Endothelial cell of umbilical vein (primary cell): ENCODE results near the gene RALGPS2. TPM values are rescaled to one million over a fixed set of nuclear protein-coding genes. Genes with fewer than 3 reads are reported as not detected.

Experiments used
- BruUV-seq: library from RNA; stranded (reverse); fragments of 400-500 nt; replicated peaks from 2 replicates; lab custom pipeline; 2021; lab: Mats Ljungman, UMichigan
- CTCF ChIA-PET: fragments of 300-600, 350-600 bp; sonication (Branson Sonifier 250); formaldehyde crosslinking; loops from one replicate; lab custom pipeline; 2021; ENCODE audit warnings: antibody characterized with exemption, inconsistent platforms; lab: Charles Lee
- POLR2A ChIA-PET: fragments of 300-600, 350-600 bp; sonication (Branson Sonifier 250); formaldehyde crosslinking; loops from one replicate; lab custom pipeline; 2021; ENCODE audit warnings: antibody characterized with exemption, inconsistent platforms; lab: Charles Lee
- DNase-seq: peaks from one replicate; pipeline ENCODE4 v3.0.0-alpha.2; 2011; ENCODE audit warnings: low read depth, low spot score
- FAIRE-seq: peaks from 2 replicates; lab custom pipeline; 2011; peaks lifted over from hg19 to GRCh38; lab: Jason Lieb, UNC
- H2AFZ ChIP-seq: 2 replicates; pipeline ENCODE4 v1.6.0; 2012; ENCODE audit warnings: low read depth, low read length, control low read depth, inconsistent platforms
- H3K27ac ChIP-seq: 2 replicates; pipeline ENCODE4 v1.5.1; 2011; ENCODE audit warnings: low read depth, mild to moderate bottlenecking, control low read depth, low read length, moderate library complexity; ENCODE audit not compliant: insufficient read depth
- H3K27me3 ChIP-seq, 2 experiments: 2 replicates each; pipeline versions ENCODE4 v1.6.0 to v1.6.1; 2011; ENCODE audit warnings: low read length in 2 of 2, mixed read lengths in 1 of 2; ENCODE audit not compliant: control insufficient read depth in 2 of 2, insufficient read depth in 2 of 2
- H3K36me3 ChIP-seq, 2 experiments: 2 replicates in 1 of 2; 3 replicates in 1 of 2; pipeline ENCODE4 v1.5.1; 2011; ENCODE audit warnings: low read length in 2 of 2, mild to moderate bottlenecking in 1 of 2, moderate library complexity in 1 of 2; ENCODE audit not compliant: control insufficient read depth in 2 of 2, insufficient read depth in 2 of 2; ENCODE audit errors: extremely low read depth in 1 of 2
- H3K4me1 ChIP-seq: 3 replicates; pipeline ENCODE4 v1.5.1; 2011; ENCODE audit warnings: mild to moderate bottlenecking, low read length; ENCODE audit not compliant: control insufficient read depth, insufficient read depth; ENCODE audit errors: extremely low read depth
- H3K4me2 ChIP-seq: 2 replicates; pipeline ENCODE4 v1.6.1; 2011; ENCODE audit warnings: low read length, control low read depth, mixed read lengths; ENCODE audit not compliant: insufficient read depth
- H3K4me3 ChIP-seq, 3 experiments: fragments of 200-600 bp in 1 of 3; sonication (generic), shearing (Covaris generic) in 1 of 3; replicated peaks in 1 of 3; 2 replicates each; pipeline ENCODE4 v1.5.1; 2011 to 2016; ENCODE audit warnings: control low read depth in 3 of 3, low read length in 3 of 3, mild to moderate bottlenecking in 2 of 3, inconsistent platforms in 1 of 3, low read depth in 1 of 3, moderate library complexity in 1 of 3; ENCODE audit not compliant: insufficient read depth in 1 of 3
- H3K79me2 ChIP-seq: 2 replicates; pipeline ENCODE4 v1.6.0; 2012; ENCODE audit warnings: low read length, inconsistent platforms; ENCODE audit not compliant: control insufficient read depth, insufficient read depth
- H3K9ac ChIP-seq: replicated peaks from 2 replicates; pipeline ENCODE3; 2011; ENCODE audit warnings: low read length, control low read depth; ENCODE audit not compliant: insufficient read depth; ENCODE audit errors: extremely low read depth
- H3K9me1 ChIP-seq: replicated peaks from 3 replicates; pipeline ENCODE4 v1.6.0; 2011; ENCODE audit warnings: mild to moderate bottlenecking, low read length; ENCODE audit not compliant: control insufficient read depth, insufficient read depth; ENCODE audit errors: extremely low read depth
- H3K9me3 ChIP-seq: replicated peaks from 2 replicates; pipeline ENCODE4 v1.5.1; 2012; ENCODE audit warnings: low read length, inconsistent platforms; ENCODE audit not compliant: control insufficient read depth, insufficient read depth
- H4K20me1 ChIP-seq: replicated peaks from 2 replicates; pipeline ENCODE3; 2011; ENCODE audit warnings: mild to moderate bottlenecking, low read length; ENCODE audit not compliant: control insufficient read depth, insufficient read depth; ENCODE audit errors: extremely low read depth
- EZH2 ChIP-seq: IDR thresholded peaks from 2 replicates; pipeline ENCODE4 v1.6.1; 2012; ENCODE audit warnings: borderline replicate concordance, low read depth, mild to moderate bottlenecking, moderate library complexity, low read length, inconsistent platforms; ENCODE audit not compliant: severe bottlenecking
- FOS ChIP-seq: IDR thresholded peaks from 2 replicates; pipeline ENCODE4 v1.6.1; 2011; ENCODE audit warnings: mild to moderate bottlenecking, low read length, moderate library complexity, borderline replicate concordance; ENCODE audit not compliant: insufficient read depth
- GATA2 ChIP-seq: IDR thresholded peaks from 2 replicates; pipeline ENCODE4 v1.7.0; 2011; ENCODE audit warnings: low read depth, mild to moderate bottlenecking, moderate library complexity, mixed read lengths, low read length; ENCODE audit not compliant: insufficient read length, insufficient read depth
- MAX ChIP-seq: IDR thresholded peaks from 2 replicates; pipeline ENCODE4 v1.6.1; 2011; ENCODE audit not compliant: insufficient read depth, insufficient read length
- POLR2A ChIP-seq: IDR thresholded peaks from 2 replicates; pipeline ENCODE4 v1.6.1; 2012; ENCODE audit warnings: low read depth, mild to moderate bottlenecking, control low read depth, low read length
- dilution Hi-C: fragments of 300-500 bp; cut with MboI; formaldehyde crosslinking; loops from one replicate; pipeline ENCODE4 v1.15.0; 2019; ENCODE audit warnings: low sequenced_read_pairs; ENCODE audit not compliant: extremely low pct_ligation_motif_present
- intact Hi-C: fragments of 100-400 bp; cut with micrococcal nuclease; formaldehyde crosslinking; loops from one replicate; pipeline ENCODE4 v1.10.0; 2022
- polyA plus RNA-seq, 4 experiments: library from polyadenylated mRNA; depleted of rRNA in 3 of 4; stranded (reverse) in 3 of 4; unstranded in 1 of 4; fragments of >200 nt; gene quantifications; 2 replicates each; pipeline versions ENCODE4 v1.2.1 to v1.2.3, GENCODE V29; 2011 to 2012; ENCODE audit warnings: missing spikeins in 1 of 4
- total RNA-seq: library from RNA; stranded (reverse); gene quantifications from 2 replicates; pipeline ENCODE4 v1.2.3, GENCODE V29; 2021
- TF ChIP-seq, protein P1 (sequence below), 2 donors: IDR thresholded peaks; 1 replicate in 1 of 2; 2 replicates in 1 of 2; pipeline ENCODE4 v1.5.1; 2011; ENCODE audit warnings: low read length in 2 of 2, mild to moderate bottlenecking in 2 of 2, moderate library complexity in 2 of 2, control low read depth in 1 of 2, inconsistent platforms in 1 of 2, low read depth in 1 of 2; ENCODE audit not compliant: insufficient read depth in 1 of 2; ENCODE audit errors: extremely low read depth in 1 of 2

The RALGPS2 gene
- total and polyA plus RNA-seq, 2 donors (not counting 3 experiments of a cell fraction or from before 2014, with no cell fraction given), result 4.6 to 27.7 TPM

DNA sequence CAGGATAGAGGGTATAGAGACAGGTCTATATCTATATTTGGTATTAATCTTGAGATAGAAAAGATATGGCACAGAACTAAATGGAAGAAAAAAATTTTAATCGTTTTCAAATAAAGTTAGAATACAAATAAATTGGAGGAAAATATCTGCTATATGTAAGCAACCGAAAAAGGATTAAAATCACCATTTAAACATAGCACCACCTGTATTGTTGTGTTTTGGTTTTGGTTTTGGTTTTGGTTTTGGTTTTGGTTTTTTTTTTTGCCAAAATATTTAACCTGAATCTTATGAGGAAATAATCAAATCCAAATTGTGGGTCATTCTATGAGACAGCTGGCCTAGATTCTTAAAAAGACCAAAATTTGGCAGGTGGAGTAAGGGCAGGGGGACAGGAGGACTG is 174.4 kb downstream of the RALGPS2 start:
- BruUV-seq, result no TSS peak
- no peak for FAIRE-seq
- TF ChIP-seq POLR2A (no peak), EZH2 (no peak), FOS (no peak), MAX (no peak), GATA2 (no peak)
- TF ChIP-seq, protein P1, sequence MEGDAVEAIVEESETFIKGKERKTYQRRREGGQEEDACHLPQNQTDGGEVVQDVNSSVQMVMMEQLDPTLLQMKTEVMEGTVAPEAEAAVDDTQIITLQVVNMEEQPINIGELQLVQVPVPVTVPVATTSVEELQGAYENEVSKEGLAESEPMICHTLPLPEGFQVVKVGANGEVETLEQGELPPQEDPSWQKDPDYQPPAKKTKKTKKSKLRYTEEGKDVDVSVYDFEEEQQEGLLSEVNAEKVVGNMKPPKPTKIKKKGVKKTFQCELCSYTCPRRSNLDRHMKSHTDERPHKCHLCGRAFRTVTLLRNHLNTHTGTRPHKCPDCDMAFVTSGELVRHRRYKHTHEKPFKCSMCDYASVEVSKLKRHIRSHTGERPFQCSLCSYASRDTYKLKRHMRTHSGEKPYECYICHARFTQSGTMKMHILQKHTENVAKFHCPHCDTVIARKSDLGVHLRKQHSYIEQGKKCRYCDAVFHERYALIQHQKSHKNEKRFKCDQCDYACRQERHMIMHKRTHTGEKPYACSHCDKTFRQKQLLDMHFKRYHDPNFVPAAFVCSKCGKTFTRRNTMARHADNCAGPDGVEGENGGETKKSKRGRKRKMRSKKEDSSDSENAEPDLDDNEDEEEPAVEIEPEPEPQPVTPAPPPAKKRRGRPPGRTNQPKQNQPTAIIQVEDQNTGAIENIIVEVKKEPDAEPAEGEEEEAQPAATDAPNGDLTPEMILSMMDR (IDR thresholded peaks at IDR 0.05; ENCODE audit: extremely low read depth in 1 of 2, insufficient read depth in 1 of 2, low read depth in 1 of 2, low read length in 2 of 2), result no peak

More for the DNA sequence above, 174.4 kb downstream of the RALGPS2 start:
- no peaks in the 10 kb centered on the region for H4K20me1 ChIP-seq
- no peak overlapping the region for H3K27ac ChIP-seq
- ChIA-PET CTCF (no interaction called here), POLR2A (no interaction called here)
- intact Hi-C loops, result no loop called here
- H3K4me3 ChIP-seq, result no peak overlapping the region
- dilution Hi-C loops, result no loop called here
- no peak for DNase-seq
- no peaks in the 10 kb centered on the region for H3K4me1 ChIP-seq
- peaks cover 2% of the 10 kb centered on the region for H3K9me1 ChIP-seq
- no peak overlapping the region for H2AFZ ChIP-seq
- no peak overlapping the region for H3K9ac ChIP-seq
- no peaks in the 10 kb centered on the region for H3K79me2 ChIP-seq
- H3K36me3 ChIP-seq, result peaks cover 0 to under 1% of the 10 kb centered on the region in 2 experiments
- H3K27me3 ChIP-seq, result no peaks in the 10 kb centered on the region
- no peak overlapping the region for H3K4me2 ChIP-seq
- H3K9me3 ChIP-seq, result no peaks in the 10 kb centered on the region
